ENCODE data around the gene PRDM10. TPM values are rescaled to one million over a fixed set of nuclear protein-coding genes. Genes with fewer than 3 reads are reported as not detected.
"Not testable (repeated sequence)": the region's sequence is repeated elsewhere in the genome, so short reads cannot be mapped to it uniquely, and the experiment has no call there.

The PRDM10 gene
- total RNA-seq, 1 donor from 2014 or later = 10.0 TPM

DNA sequence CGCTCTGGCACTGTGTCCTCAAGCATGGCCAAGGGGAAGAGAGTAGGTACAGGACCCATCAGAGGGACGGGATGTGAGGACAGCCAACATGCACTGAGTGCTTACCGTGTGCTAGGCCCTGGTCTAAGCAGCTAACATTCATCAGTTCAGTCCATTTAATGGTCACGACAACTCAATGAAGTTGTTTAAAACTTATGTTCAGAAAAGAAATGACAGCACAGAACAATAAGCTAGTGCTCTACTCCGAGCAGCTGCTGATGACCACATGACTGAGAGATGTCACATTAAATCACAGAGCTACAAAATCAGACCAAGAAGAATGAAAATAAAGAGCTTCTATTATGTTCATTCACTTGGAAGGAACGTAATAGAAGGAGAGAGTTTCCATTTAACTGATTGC lies 26.3 kb downstream of the PRDM10 start:
- DNase-seq (ENCODE audit: low read depth) = no peak

DNA sequence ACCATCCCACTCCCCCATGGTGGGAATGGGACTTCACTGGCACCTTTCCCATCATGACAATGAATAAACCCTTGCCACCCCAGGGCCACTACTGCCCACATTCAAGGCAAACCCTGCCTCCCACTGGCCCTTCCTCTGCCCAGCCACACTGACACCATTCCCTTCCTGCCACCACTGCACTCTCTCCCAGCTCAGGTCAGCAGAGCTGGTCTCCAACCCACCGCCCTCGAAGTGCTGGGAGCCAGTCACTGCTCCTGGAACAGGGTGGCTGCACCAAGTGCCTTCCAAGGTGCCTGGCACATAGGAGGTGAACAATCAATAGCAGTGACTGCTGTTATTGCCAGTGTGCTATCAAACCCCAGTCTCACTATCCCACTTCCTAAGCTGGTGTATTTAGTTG lies 27.1 kb downstream of the PRDM10 start:
- no peak for DNase-seq (ENCODE audit: low read depth)

DNA sequence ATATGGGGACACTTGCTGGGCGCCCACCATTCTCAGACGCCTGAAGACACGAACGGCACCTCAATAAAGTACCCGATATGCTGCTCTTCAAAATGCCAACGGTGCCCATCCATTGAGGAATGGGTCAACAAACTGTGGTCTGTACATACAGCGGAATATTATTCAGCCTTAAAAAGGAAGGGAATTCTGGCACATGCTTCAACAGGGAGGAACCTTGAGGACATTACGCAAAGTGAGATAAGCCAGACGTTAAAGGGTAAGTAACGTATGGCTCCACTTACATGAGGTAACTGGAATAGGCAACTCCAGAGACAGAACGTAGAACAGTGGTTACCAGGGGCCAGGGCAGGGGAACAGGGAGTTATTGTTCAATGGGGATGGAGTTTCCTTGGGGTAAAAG lies 28.0 kb downstream of the PRDM10 start:
- DNase-seq (ENCODE audit: low read depth) = no peak

DNA sequence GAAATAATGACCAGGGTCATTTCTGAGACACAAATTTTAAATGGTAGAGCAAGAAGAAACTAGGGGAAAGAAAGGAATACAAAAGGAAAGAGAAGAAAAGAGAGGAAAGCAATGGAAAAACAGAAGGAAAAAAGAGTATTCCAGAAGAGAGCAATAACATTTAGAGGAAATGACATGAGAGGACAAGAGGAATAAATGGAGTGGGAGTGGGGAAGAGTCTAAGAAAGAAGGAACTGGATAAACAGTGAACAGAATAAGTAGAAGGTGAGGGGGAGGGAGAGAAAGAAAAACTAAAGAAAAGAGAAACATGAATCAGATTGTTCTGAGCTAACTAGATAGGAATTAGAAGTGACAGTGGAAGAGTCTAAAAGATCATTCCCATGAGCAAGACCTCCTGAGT lies 28.4 kb downstream of the PRDM10 start:
- no peak for DNase-seq (ENCODE audit: low read depth)

DNA sequence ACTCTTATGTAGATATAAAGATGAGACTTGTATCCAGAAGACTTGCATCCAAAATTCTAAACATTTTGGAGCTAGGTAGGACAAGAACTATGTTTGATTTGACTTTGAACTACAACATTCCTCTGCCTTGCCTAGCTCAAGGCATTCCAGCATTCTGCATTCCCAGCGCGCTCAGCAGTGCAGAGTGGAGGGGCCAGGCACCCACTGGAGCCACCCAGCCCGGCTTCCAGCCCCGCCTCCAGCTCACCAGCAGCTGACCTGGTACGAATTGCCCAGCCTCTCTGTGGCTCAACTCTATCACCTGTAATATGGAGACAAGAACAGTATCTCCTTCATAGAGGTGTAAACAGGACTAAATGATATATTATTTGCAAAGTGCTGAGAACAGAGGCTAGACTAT lies 28.8 kb downstream of the PRDM10 start:
- peak; percentile 74 for DNase-seq (ENCODE audit: low read depth)

- DNase-seq (ENCODE audit: low read depth) = peak; percentile 90
Measured at GRCh38 chr11:129973068-129973467, 29.6 kb downstream of the PRDM10 start.

DNA sequence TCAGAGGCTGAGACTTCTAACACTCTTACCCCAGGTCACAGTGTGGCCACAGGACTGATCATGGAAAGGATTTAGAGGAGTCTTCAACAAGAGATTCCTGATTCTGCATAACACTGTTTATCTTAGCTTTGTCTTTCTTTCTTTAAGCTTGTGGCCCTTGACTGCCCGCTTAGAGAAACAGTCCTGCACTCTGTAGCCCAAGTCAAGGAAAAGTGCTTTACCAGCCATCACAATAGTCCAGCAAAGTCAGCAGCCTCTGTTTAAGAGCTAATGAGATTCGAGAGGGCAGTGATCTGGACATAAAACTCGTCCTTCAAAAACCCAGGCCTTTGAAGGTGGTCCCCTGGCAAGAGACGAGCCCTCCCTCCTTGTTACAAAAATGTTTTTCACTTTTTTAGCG lies 30.0 kb downstream of the PRDM10 start:
- no peak for DNase-seq (ENCODE audit: low read depth)

- DNase-seq (ENCODE audit: low read depth) = not testable (repeated sequence)
Measured at GRCh38 chr11:129971856-129972255, 30.8 kb downstream of the PRDM10 start.

- no peak for DNase-seq (ENCODE audit: low read depth)
Measured at GRCh38 chr11:129969920-129970319, 32.7 kb downstream of the PRDM10 start.

DNA sequence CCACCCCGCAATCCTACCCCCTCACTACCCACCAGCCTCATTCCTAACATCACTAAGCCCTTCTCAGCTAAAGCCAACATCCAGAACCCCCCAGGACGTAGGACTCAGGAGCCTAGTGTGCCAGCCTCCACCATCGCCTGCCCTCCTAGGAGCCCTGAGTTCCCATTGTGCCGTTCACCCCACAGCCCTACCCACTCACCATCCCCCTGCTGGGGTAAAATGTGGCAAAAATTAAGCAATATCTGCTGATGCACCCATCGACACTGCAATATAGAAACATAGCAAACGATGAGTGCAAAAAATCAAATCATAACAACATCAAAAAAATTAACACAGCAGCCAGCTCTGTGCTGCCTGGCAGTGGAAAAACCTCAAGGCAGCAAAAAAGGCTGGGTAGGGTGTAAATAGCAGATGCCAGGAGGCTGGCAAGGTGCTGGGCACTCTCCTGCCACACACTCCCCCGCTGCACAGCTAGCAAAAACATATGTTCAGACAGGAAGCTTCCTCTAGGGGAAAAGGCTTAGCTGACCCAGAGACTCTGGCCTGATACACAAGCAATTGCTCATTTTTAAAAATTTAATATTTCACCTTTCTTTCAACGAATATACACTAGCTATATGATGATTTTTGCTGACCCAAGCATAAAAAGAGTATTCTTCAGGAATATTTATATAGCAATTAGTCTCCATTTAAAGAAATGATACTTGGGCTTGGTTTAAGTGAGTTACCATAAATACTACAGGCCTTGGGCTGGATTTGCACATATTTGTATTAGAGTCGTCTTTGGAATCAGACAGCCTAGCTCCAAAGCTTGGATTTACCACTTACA lies 33.8 kb downstream of the PRDM10 start:
- no peak for DNase-seq (ENCODE audit: low read depth)

- DNase-seq (ENCODE audit: low read depth) = peak; percentile 95
Measured at GRCh38 chr11:129967996-129968395, 34.6 kb downstream of the PRDM10 start.

GRCh38 chr11:129965248-129965647 lies 37.4 kb downstream of the PRDM10 start:
- DNase-seq (ENCODE audit: low read depth) = no peak

GRCh38 chr11:129960216-129961214 lies 42.1 kb downstream of the PRDM10 start:
- peak; percentile 90 for DNase-seq (ENCODE audit: low read depth)

DNA sequence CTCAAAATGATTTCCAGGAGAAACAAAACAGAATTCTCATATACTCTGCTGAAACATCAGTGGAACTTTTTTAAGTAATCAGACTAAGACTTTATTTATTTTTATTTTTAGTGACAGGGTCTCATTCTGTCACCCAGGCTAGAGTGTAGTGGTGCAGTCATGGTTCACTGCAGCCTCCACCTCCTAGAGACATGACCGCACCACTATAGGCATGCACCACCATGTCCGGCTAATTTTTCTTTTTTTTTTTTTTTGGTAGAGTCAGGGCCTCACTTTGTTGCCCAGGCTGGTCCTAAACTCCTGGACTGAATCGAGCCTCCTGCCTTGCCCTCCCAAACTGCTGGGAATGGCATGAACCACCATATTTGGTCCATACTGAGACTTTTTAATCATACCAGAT lies 42.9 kb downstream of the PRDM10 start:
- DNase-seq (ENCODE audit: low read depth) = no peak

GRCh38 chr11:129955282-129955681 lies 47.4 kb downstream of the PRDM10 start:
- no peak for DNase-seq (ENCODE audit: low read depth)

- not testable (repeated sequence) for DNase-seq (ENCODE audit: low read depth)
Measured at GRCh38 chr11:129954703-129955102, 47.9 kb downstream of the PRDM10 start.

GRCh38 chr11:129951866-129952262 lies 50.8 kb downstream of the PRDM10 start:
- DNase-seq (ENCODE audit: low read depth) = no peak

DNA sequence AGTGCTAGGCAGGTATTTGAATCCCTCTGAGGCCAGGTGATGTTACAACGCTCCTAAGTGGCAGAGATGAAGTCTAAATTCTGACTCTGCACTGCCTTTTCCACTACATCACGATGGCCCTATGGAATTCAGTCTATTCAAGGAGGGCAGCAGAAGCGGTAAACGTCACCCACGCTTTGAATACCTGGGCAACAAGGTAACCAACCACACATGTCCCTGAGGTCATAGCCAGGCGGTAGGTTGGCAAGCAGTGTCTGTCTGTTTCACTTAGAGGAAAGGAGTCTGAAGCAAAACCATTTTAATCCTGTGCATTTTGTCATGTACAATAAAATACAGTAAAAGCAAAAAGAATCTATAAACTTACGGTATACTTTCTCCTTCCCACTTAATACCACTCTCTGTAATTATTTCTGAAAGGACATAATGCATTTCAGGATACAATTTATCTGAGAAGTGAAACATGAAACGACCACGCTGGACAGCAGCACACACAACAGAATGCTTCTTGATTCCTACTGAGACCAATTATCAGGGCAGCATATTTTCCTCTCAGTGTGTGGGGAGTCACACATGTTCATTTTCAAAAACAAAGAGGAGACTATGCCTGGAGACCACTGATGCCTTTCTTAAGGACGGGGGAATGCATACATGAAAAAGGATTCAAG lies 51.3 kb downstream of the PRDM10 start:
- no peak for DNase-seq (ENCODE audit: low read depth)

DNA sequence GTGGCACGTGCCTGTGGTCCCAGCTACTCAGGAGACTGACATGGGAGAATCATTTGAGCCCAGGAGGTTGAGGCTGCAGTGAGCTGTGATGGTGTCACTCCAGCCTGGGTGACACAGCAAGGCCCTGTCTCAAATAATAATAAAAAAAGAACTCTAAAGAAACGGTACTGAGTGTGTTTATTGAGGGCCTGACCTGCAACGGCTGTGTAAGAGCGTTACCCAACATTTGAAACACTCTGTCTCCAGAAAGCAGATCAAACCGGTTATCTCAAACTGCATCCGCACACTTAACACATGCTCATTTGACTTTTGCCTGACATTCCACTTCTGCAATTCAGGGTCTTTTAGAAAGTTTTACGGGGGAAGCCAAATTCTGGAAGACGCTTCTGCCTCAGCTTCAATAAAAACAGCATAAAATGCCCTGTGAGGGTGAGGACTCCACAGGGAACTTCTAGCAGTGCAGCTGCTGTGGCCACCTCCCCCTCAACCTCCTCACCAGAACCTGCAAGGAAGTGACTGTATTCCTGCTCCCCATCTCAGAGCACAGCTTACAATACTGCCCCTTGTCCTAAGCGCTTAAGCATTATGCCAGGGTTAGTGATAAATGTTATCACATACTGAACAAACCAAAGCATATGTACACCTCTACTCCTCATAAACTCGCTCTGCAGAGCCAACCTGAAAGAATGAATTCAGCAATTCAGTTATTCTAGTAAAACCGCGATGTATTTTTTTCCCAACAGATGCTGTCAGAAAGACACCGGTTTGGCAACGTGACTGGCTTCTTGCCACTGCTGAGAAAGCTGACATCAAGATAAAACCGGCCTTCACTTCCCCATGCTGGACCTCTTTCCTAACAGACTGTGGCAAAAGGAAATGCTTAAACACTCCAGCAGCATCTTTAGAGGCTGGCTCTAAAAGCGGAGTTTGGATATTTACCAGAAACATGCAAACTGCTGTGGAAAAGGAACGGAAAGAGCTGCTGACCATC lies 52.2 kb downstream of the PRDM10 start:
- peak; percentile 15 for DNase-seq (ENCODE audit: low read depth)

- no peak for DNase-seq (ENCODE audit: low read depth)
Measured at GRCh38 chr11:129948926-129949466, 53.6 kb downstream of the PRDM10 start.

DNA sequence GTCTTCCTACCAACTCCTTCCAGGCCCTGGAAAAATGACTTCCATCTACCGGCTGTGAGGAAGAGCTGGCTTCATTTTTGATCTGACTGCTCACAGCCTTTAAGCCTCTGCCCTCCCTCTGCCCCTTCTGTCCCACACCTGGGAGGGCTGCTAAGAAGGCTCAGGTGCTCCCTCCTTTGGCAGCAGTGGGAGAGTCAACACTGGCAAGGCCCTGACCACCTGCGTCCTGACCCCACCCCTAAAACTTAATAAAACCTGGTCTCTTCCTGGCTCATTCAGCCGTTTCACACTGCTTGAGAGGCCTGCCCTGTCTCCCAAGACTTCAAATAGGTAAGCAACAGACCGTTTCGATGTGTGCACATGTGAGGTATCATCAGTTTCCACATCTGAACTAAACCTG lies 55.2 kb downstream of the PRDM10 start:
- DNase-seq (ENCODE audit: low read depth) = no peak
